Gastroesophageal sphincter (tissue), 3 donors: ENCODE measurements around the gene ARHGAP25.

Experiments
- CTCF ChIP-seq, 4 experiments: fragments of 200-600 bp in 2 of 4; fragments of 450-650 bp in 2 of 4; sonication (generic) in 1 of 4; IDR thresholded peaks; one replicate each; pipeline ENCODE4 v1.5.1; 2017 to 2019; ENCODE audit warnings: antibody characterized with exemption in 4 of 4, mild to moderate bottlenecking in 2 of 4, moderate library complexity in 2 of 4
- EP300 ChIP-seq: sonication (generic); formaldehyde crosslinking; IDR thresholded peaks from one replicate; pipeline ENCODE4 v1.6.1; 2017; ENCODE audit warnings: antibody characterized with exemption, mild to moderate bottlenecking
- POLR2A ChIP-seq, 2 donors: fragments of 450-650 bp; IDR thresholded peaks; one replicate each; pipeline ENCODE4 v1.6.1; 2017; ENCODE audit warnings: antibody characterized with exemption in 2 of 2, mild to moderate bottlenecking in 2 of 2, moderate library complexity in 1 of 2
- POLR2AphosphoS5 ChIP-seq: sonication (generic); formaldehyde crosslinking; IDR thresholded peaks from one replicate; pipeline ENCODE4 v1.6.1; 2017; ENCODE audit warnings: antibody characterized with exemption

GRCh38 chr2:68727683-68728375 is 6.8 kb upstream of the ARHGAP25 start:
- TF ChIP-seq CTCF (IDR thresholded peaks at IDR 0.05), result no peak
- no peak for TF ChIP-seq POLR2A (IDR thresholded peaks at IDR 0.05)
- TF ChIP-seq POLR2AphosphoS5, result no peak
- no peak for TF ChIP-seq EP300
